ENCODE measurements around the gene GALNT18. TPM values are rescaled to one million over a fixed set of nuclear protein-coding genes. Genes with fewer than 3 reads are reported as not detected.

The GALNT18 gene
- total and polyA plus RNA-seq, 8 donors, result 16.4 to 42.6 (median 23.0) TPM

GRCh38 chr11:11383995-11384394 is 237.8 kb downstream of the GALNT18 start:
- H3K4me3 ChIP-seq, result no peak overlapping the region
- no peaks in the 10 kb centered on the region for H3K4me1 ChIP-seq
- TF ChIP-seq CTCF (IDR thresholded peaks at IDR 0.05), result no peak
- H3K36me3 ChIP-seq, result no peaks in the 10 kb centered on the region
- DNase-seq (no peak), ATAC-seq (no peak)
- intact Hi-C loops (cut with DNase I), result no loop called here
- no peaks in the 10 kb centered on the region for H3K9me3 ChIP-seq
- H3K27me3 ChIP-seq, result no peaks in the 10 kb centered on the region
- H3K27ac ChIP-seq, result no peak overlapping the region

- no peak for TF ChIP-seq CTCF (IDR thresholded peaks at IDR 0.05)
- intact Hi-C loops (cut with DNase I), result no loop called here
- no peak for DNase-seq
- Histone ChIP-seq H3K4me1 (no peaks in the 10 kb centered on the region), H3K9me3 (no peaks in the 10 kb centered on the region), H3K27me3 (no peaks in the 10 kb centered on the region), H3K36me3 (no peaks in the 10 kb centered on the region), H3K4me3 (no peak overlapping the region), H3K27ac (no peak overlapping the region)
- ATAC-seq, result no peak
These were observed 238.8 kb downstream of the GALNT18 start for GRCh38 chr11:11382858-11383532.

- Histone ChIP-seq H3K4me3 (no peak overlapping the region), H3K27me3 (no peaks in the 10 kb centered on the region), H3K27ac (no peak overlapping the region), H3K9me3 (no peaks in the 10 kb centered on the region), H3K36me3 (peaks cover 0 to 10% of the 10 kb centered on the region in 2 donors), H3K4me1 (no peaks in the 10 kb centered on the region)
- intact Hi-C loops (cut with DNase I), result no loop called here
- DNase-seq, result no peak
- no peak for TF ChIP-seq CTCF (IDR thresholded peaks at IDR 0.05)
- ATAC-seq, result no peak
These were observed 240.2 kb downstream of the GALNT18 start for GRCh38 chr11:11381471-11382105.

- Histone ChIP-seq H3K4me1 (no peaks in the 10 kb centered on the region), H3K36me3 (peaks cover 0 to 11% of the 10 kb centered on the region in 2 donors), H3K27ac (no peak overlapping the region), H3K27me3 (no peaks in the 10 kb centered on the region), H3K4me3 (no peak overlapping the region), H3K9me3 (no peaks in the 10 kb centered on the region)
- ATAC-seq (no peak), DNase-seq (no peak)
- intact Hi-C loops (cut with DNase I), result no loop called here
- no peak for TF ChIP-seq CTCF (IDR thresholded peaks at IDR 0.05)
These were observed 240.9 kb downstream of the GALNT18 start for GRCh38 chr11:11380883-11381282.

DNA sequence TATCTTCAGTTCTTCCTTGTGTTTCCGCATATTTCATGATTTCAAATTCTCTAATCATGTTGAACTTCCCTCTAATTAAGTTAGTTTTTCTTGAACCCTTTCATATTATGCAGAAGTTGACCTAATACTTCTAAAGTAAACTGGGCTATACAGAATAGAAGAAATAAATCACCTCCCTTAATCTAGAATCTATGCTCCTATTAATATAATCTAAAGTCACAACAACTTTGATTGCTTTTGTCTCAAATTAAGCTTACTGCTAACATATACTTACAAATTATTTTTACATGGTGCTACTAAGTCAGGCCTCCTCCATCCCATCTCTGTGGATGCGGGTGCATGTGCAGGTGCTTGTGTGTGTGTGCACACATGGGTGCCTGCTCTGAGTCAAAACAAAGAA is 241.5 kb downstream of the GALNT18 start:
- Histone ChIP-seq H3K27me3 (no peaks in the 10 kb centered on the region), H3K4me1 (no peaks in the 10 kb centered on the region), H3K27ac (no peak overlapping the region), H3K9me3 (no peaks in the 10 kb centered on the region), H3K4me3 (no peak overlapping the region), H3K36me3 (peaks cover 0 to 11% of the 10 kb centered on the region in 2 donors)
- ATAC-seq (no peak), DNase-seq (no peak)
- no peak for TF ChIP-seq CTCF (IDR thresholded peaks at IDR 0.05)
- intact Hi-C loops (cut with DNase I), result no loop called here
